Adrenal gland (tissue), 5 donors: ENCODE data around the gene FBLN5.

Experiments used
- POLR2A ChIP-seq, 2 donors: fragments of 450-650 bp; IDR thresholded peaks; one replicate each; pipeline ENCODE4 v1.6.1; 2017; ENCODE audit warnings: antibody characterized with exemption in 2 of 2, mild to moderate bottlenecking in 2 of 2, moderate library complexity in 1 of 2
- TF ChIP-seq, protein P1 (sequence below), 6 experiments: fragments of 450-650 bp in 4 of 6; fragments of 200-600 bp in 2 of 6; sonication (generic) in 1 of 6; IDR thresholded peaks; 1 replicate in 5 of 6; 2 replicates in 1 of 6; pipeline versions ENCODE4 v1.5.1 to v1.8.0; 2016 to 2021; ENCODE audit warnings: antibody characterized with exemption in 6 of 6, mild to moderate bottlenecking in 2 of 6, moderate library complexity in 1 of 6
- donor health status: DM: no; HTN: no; CAD: no.

DNA sequence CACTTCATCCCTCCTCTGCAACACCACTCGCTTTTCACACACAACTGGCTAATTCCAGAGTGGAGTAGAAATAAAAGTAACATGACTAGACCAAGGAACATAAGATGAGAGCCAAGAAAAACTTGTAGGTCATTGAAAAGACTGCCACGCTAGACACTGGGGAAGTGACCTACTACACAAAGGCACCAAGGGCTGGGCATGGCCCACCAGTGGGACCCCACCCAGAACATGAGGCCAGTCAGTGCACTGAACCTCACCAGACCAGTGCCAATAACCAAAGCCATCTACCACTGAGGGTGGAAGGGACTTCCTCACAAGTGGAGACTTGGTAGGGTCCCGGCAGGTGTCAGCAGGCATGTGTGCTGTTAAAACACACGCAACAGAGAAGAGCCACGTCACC is 19.7 kb downstream of the FBLN5 start:
- TF ChIP-seq, protein P1, sequence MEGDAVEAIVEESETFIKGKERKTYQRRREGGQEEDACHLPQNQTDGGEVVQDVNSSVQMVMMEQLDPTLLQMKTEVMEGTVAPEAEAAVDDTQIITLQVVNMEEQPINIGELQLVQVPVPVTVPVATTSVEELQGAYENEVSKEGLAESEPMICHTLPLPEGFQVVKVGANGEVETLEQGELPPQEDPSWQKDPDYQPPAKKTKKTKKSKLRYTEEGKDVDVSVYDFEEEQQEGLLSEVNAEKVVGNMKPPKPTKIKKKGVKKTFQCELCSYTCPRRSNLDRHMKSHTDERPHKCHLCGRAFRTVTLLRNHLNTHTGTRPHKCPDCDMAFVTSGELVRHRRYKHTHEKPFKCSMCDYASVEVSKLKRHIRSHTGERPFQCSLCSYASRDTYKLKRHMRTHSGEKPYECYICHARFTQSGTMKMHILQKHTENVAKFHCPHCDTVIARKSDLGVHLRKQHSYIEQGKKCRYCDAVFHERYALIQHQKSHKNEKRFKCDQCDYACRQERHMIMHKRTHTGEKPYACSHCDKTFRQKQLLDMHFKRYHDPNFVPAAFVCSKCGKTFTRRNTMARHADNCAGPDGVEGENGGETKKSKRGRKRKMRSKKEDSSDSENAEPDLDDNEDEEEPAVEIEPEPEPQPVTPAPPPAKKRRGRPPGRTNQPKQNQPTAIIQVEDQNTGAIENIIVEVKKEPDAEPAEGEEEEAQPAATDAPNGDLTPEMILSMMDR (IDR thresholded peaks at IDR 0.05): no peak
- no peak for TF ChIP-seq POLR2A (IDR thresholded peaks at IDR 0.05)
